Common myeloid progenitor, CD34-positive (primary cell): ENCODE results near the gene HSP90AB1.

Experiments
- CTCF ChIA-PET: fragments of 350-600 bp; sonication (Branson Sonifier 250); formaldehyde crosslinking; loops from one replicate; lab custom pipeline; 2021; ENCODE audit warnings: antibody characterized with exemption; lab: Charles Lee
- POLR2A ChIA-PET: fragments of 350-600 bp; sonication (Branson Sonifier 250); formaldehyde crosslinking; loops from one replicate; lab custom pipeline; 2021; ENCODE audit warnings: antibody characterized with exemption; lab: Charles Lee
- DNase-seq, 3 donors: peaks; one replicate each; pipeline versions ENCODE4 v3.0.0 to v3.0.0-alpha.2; 2013
- H3K27ac ChIP-seq, 2 experiments: 1 replicate in 1 of 2; 2 replicates in 1 of 2; pipeline ENCODE4 v1.7.0; 2013; ENCODE audit warnings: inconsistent platforms in 2 of 2, low read length in 2 of 2, mild to moderate bottlenecking in 2 of 2, low read depth in 1 of 2, moderate library complexity in 1 of 2; ENCODE audit not compliant: severe bottlenecking in 2 of 2, insufficient read depth in 1 of 2, poor library complexity in 1 of 2
- H3K27me3 ChIP-seq, 5 experiments: replicated peaks in 2 of 5; 1 replicate in 3 of 5; 2 replicates in 2 of 5; pipeline versions ENCODE4 v1.6.1 to v1.7.0; 2013; ENCODE audit warnings: low read length in 4 of 5, mild to moderate bottlenecking in 2 of 5, moderate library complexity in 2 of 5, inconsistent platforms in 1 of 5; ENCODE audit not compliant: insufficient read depth in 5 of 5, control insufficient read depth in 4 of 5
- H3K36me3 ChIP-seq, 4 experiments: 1 replicate in 2 of 4; 2 replicates in 2 of 4; pipeline versions ENCODE4 v1.6.1 to v1.7.0; 2013; ENCODE audit warnings: low read length in 3 of 4, control low read depth in 1 of 4, mild to moderate bottlenecking in 1 of 4; ENCODE audit not compliant: control insufficient read depth in 4 of 4, insufficient read depth in 4 of 4
- H3K4me1 ChIP-seq, 4 experiments: 1 replicate in 3 of 4; 2 replicates in 1 of 4; pipeline versions ENCODE4 v1.6.1 to v1.7.1; 2013; ENCODE audit warnings: low read length in 3 of 4, mild to moderate bottlenecking in 3 of 4, control low read depth in 1 of 4, inconsistent platforms in 1 of 4, moderate library complexity in 1 of 4; ENCODE audit not compliant: control insufficient read depth in 4 of 4, insufficient read depth in 4 of 4; ENCODE audit errors: control extremely low read depth in 1 of 4
- H3K4me3 ChIP-seq, 7 experiments: 1 replicate in 4 of 7; 2 replicates in 3 of 7; pipeline versions ENCODE4 v1.5.1 to v1.7.0; 2013; ENCODE audit warnings: mild to moderate bottlenecking in 7 of 7, low read length in 6 of 7, moderate library complexity in 6 of 7, inconsistent platforms in 2 of 7, low read depth in 2 of 7, control low read depth in 1 of 7; ENCODE audit not compliant: insufficient read depth in 4 of 7, control insufficient read depth in 1 of 7; ENCODE audit errors: extremely low read depth in 1 of 7
- H3K9me3 ChIP-seq, 5 experiments: 1 replicate in 4 of 5; 2 replicates in 1 of 5; pipeline versions ENCODE4 v1.6.1 to v1.7.1; 2013; ENCODE audit warnings: low read length in 4 of 5, mild to moderate bottlenecking in 2 of 5, inconsistent platforms in 1 of 5, low read depth in 1 of 5, moderate library complexity in 1 of 5; ENCODE audit not compliant: control insufficient read depth in 4 of 5, insufficient read depth in 2 of 5; ENCODE audit errors: control extremely low read depth in 1 of 5
- WGBS: methylation state at CpG from one replicate; pipeline ENCODE4 v1.1.5; 2013; ENCODE audit not compliant: insufficient coverage; 5-methylcytosine and 5-hydroxymethylcytosine counted together

Gene HSP90AB1

GRCh38 chr6:44202972-44203750 is 43.7 kb upstream of the HSP90AB1 start:
- DNase-seq = no peak
- Histone ChIP-seq H3K27ac (no peak overlapping the region), H3K27me3 (no peaks in the 10 kb centered on the region), H3K4me1 (peaks cover 0 to 22% (median 11%) of the 10 kb centered on the region in 4 experiments), H3K9me3 (no peaks in the 10 kb centered on the region), H3K4me3 (no peak overlapping the region), H3K36me3 (no peaks in the 10 kb centered on the region)
- WGBS = over 99% methylated on average over 10 of the region's 11 CpGs
- ChIA-PET CTCF (interaction anchor here (1.8 to 3.2 kb wide), 2 partner anchors 10 to 19 kb away, joined by 5 to 12 read pairs; no protein-coding TSS in a partner anchor), POLR2A (no interaction called here)

- ChIA-PET CTCF (interaction anchor here (1.2 to 1.8 kb wide), 4 partner anchors 12 to 31 kb away, joined by 3 to 5 read pairs (median 4); no protein-coding TSS in a partner anchor), POLR2A (no interaction called here)
- Histone ChIP-seq H3K4me1 (peaks cover 0 to 22% (median 11%) of the 10 kb centered on the region in 4 experiments), H3K36me3 (no peaks in the 10 kb centered on the region), H3K27me3 (no peaks in the 10 kb centered on the region), H3K27ac (no peak overlapping the region), H3K9me3 (no peaks in the 10 kb centered on the region), H3K4me3 (no peak overlapping the region)
- DNase-seq = peak in 1 of 3 donors; percentile 26
- 88% methylated on average over 6 of the region's 6 CpGs for WGBS
These were observed 42.9 kb upstream of the HSP90AB1 start for GRCh38 chr6:44203955-44204354.

DNA sequence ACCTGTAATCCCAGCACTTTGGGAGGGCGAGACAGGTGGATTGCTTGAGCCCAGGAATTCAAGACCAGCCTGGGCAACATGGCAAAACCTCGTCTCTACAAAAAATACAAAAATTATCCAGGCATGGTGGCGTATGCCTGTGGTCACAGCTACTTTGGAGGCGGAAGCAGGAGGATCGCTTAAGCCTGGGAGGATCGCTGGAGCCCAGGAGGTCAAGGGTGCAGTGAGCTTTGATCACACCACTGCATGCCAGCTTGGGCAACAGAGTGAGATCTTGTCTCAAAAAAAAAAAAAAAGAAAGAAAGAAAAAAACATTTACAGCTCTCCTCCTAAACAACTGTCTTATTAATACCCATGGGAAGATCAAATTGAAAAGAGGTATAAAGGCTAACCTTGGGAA is 38.9 kb upstream of the HSP90AB1 start:
- POLR2A ChIA-PET = no interaction called here
- WGBS = 97% methylated on average over 5 of the region's 6 CpGs

DNA sequence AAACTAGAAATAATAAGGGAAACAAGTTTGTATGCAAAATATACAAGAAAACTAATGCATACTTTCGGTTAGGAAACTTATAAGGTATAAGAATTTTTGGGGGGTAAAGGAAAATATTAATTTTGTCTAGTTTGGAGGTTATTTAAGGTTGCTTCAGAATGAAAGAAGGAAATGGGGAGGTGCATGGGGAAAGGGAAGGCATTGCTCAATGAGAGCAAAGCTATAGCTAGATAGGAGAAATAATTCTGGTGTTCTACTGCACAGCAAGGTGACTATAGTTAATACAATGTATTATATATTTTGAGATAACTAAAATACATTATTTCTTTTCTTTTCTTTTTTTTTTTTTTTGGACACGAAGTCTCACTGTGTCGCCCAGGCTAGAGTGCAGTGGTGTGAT is 35.6 kb upstream of the HSP90AB1 start:
- H3K4me1 ChIP-seq = peaks cover 0 to 14% (median 7%) of the 10 kb centered on the region in 4 experiments
- DNase-seq = no peak
- no peaks in the 10 kb centered on the region for H3K9me3 ChIP-seq
- WGBS = 100% methylated on average over 1 of the region's 3 CpGs
- CTCF ChIA-PET = interaction anchor here (0.9 to 1.5 kb wide), 4 partner anchors 10 to 34 kb away, joined by 3 to 4 read pairs (median 3); no protein-coding TSS in a partner anchor
- no peak overlapping the region for H3K27ac ChIP-seq
- no peak overlapping the region for H3K4me3 ChIP-seq
- no peaks in the 10 kb centered on the region for H3K27me3 ChIP-seq
- POLR2A ChIA-PET = interaction anchor here (0.6 to 0.7 kb wide), 2 partner anchors 37 to 371 kb away, joined by 3 read pairs; no protein-coding TSS in a partner anchor
- no peaks in the 10 kb centered on the region for H3K36me3 ChIP-seq

More for the DNA sequence above, 38.9 kb upstream of the HSP90AB1 start:
- Histone ChIP-seq H3K36me3 (no peaks in the 10 kb centered on the region), H3K4me1 (peaks cover 0 to 15% (median 7%) of the 10 kb centered on the region in 4 experiments), H3K27ac (no peak overlapping the region), H3K27me3 (no peaks in the 10 kb centered on the region), H3K4me3 (no peak overlapping the region), H3K9me3 (no peaks in the 10 kb centered on the region)
- CTCF ChIA-PET = interaction anchor here (0.9 to 1.5 kb wide), 3 partner anchors 9 to 18 kb away, joined by 3 to 4 read pairs (median 3); partner anchors contain the start of gene MYMX
- no peak for DNase-seq

DNA sequence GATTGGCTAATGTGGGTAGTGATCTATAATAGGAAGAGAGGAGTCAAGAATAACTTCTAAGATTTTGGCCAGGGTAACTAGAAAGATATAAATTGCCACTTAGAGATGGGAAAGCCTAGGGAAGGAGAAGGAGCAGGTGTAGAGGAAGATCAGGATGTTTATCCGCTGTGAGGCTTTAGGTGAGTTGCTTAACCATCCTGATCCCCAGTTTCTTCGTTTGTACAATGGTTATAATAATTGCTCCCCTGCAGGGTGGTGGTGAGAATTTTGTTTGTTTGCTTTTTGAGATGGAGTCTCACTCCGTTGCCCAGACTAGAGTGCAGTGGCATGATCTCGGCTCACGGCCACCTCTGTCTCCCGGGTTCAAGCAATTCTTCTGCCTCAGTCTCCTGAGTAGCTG is 32.6 kb upstream of the HSP90AB1 start:
- no peaks in the 10 kb centered on the region for H3K9me3 ChIP-seq
- ChIA-PET POLR2A (no interaction called here), CTCF (interaction anchor here (0.6 to 2.6 kb wide), 4 partner anchors 13 to 21 kb away, joined by 3 to 12 read pairs (median 4); no protein-coding TSS in a partner anchor)
- peaks cover 0 to 43% (median 34%) of the 10 kb centered on the region in 4 experiments for H3K4me1 ChIP-seq
- H3K36me3 ChIP-seq = no peaks in the 10 kb centered on the region
- DNase-seq = no peak
- H3K27ac ChIP-seq = no peak overlapping the region
- no peak overlapping the region for H3K4me3 ChIP-seq
- H3K27me3 ChIP-seq = no peaks in the 10 kb centered on the region
- WGBS = 100% methylated on average over 2 of the region's 6 CpGs

GRCh38 chr6:44216677-44217331 is 30.1 kb upstream of the HSP90AB1 start, which contains the start of gene MYMX:
MYMX (plus strand) TSS chr6:44216926; CDS start chr6:44217472, 546 bp downstream.
- H3K4me1 ChIP-seq = peaks cover 0 to 54% (median 46%) of the 10 kb centered on the region in 4 experiments

More at GRCh38 chr6:44216677-44217331, 30.1 kb upstream of the HSP90AB1 start, which contains the start of gene MYMX:
- Histone ChIP-seq H3K4me3 (no peak within 1 kb of the TSS), H3K36me3 (no peaks in the 10 kb centered on the region), H3K27me3 (no peaks in the 10 kb centered on the region), H3K27ac (no peak within 1 kb of the TSS), H3K9me3 (no peaks in the 10 kb centered on the region)
- WGBS = 80% methylated on average over 5 of the region's 7 CpGs
- CTCF ChIA-PET = interaction anchor here (1.3 to 2.5 kb wide), 4 partner anchors 9 to 40 kb away, joined by 3 to 8 read pairs (median 5); no protein-coding TSS in a partner anchor
- POLR2A ChIA-PET = no interaction called here
- DNase-seq = peak in 1 of 3 donors; percentile 33
